ENCODE measurements around the gene ATXN1. TPM values are rescaled to one million over a fixed set of nuclear protein-coding genes. Genes with fewer than 3 reads are reported as not detected.

The ATXN1 gene
- total RNA-seq, 1 donor from 2014 or later: 107 TPM

DNA sequence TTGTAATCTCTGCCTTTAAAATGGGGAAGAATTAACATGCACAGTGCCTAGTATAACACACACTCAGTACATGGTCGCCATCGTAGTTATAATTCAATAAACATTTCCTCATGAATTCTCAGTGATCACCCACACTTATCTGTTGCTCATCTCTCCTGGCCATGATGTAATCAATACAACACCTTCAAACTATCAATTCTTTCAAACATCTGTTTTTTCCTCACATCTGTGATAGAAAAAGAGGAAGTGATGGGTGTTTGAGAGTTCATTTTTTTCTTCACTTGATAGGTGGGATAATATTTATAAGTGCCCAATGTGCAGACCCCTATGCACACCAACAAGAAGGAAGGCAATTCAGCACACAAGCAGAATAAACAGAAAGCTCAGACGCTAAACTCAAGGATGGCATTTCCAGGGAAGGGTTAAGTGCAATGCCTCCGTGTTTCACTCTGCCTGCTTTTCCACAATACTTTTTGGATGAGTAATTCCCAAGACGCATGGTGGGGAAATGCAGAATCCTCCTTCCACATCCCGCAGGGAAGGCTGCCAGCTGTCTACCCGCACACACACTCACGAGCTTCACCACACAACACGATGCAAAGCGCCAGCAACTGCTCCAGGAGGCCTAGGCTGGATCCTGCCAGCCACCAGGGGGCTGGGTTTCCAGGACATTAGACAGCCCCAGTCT is 422.5 kb downstream of the ATXN1 start:
- H3K4me3 Mint-ChIP-seq: no peak overlapping the region
- H3K36me3 Mint-ChIP-seq (ENCODE audit: low read depth): peaks cover 10% of the 10 kb centered on the region
- DNase-seq (ENCODE audit: low spot score): no peak
- H3K27me3 Mint-ChIP-seq (ENCODE audit: insufficient read depth): no peaks in the 10 kb centered on the region
- intact Hi-C loops (cut with micrococcal nuclease): no loop called here
- H3K9me3 Mint-ChIP-seq: no peaks in the 10 kb centered on the region
- H3K4me1 Mint-ChIP-seq (ENCODE audit: low read depth): peaks cover 17% of the 10 kb centered on the region
- H3K27ac Mint-ChIP-seq: no peak overlapping the region

DNA sequence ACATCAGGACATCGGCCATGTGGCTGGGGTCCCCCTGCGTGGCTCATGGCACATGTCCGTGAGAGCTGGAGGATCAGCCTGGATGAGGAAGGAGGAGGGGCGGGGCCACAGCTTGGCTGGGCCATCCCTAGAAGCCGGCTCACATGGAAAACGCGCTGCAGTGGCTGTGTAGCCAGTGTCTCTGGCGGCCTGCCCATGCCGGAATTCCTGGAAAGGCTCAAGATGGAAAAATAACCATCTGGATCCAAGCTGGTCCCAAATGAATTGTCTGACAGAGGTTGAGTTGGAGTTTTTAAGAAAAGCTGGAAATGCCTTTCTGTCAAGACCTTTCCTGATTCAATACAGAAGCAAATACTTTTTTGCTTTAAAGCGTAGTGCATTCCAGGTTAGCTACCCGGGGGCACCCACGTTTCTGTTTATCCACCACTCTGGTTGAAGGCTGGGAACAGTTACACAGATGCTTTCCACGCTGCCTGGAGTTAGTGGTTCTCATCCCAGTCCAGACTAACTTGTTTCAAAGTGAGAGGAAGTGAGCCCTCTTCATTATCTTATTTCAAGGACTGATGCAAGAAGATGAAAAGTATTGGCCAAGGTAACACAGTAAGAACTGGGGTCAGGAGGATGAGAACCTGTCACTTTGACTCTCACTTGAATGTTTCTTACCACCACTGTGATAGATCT is 423.8 kb downstream of the ATXN1 start:
- Mint-ChIP-seq H3K4me3 (no peak overlapping the region), H3K9me3 (no peaks in the 10 kb centered on the region), H3K36me3 (ENCODE audit: low read depth) (peaks cover 10% of the 10 kb centered on the region), H3K4me1 (ENCODE audit: low read depth) (peaks cover 13% of the 10 kb centered on the region), H3K27me3 (ENCODE audit: insufficient read depth) (no peaks in the 10 kb centered on the region), H3K27ac (no peak overlapping the region)
- no peak for DNase-seq (ENCODE audit: low spot score)
- intact Hi-C loops (cut with micrococcal nuclease): no loop called here

GRCh38 chr6:16336911-16337294 is 424.4 kb downstream of the ATXN1 start:
- Mint-ChIP-seq H3K4me1 (ENCODE audit: low read depth) (peaks cover 12% of the 10 kb centered on the region), H3K27ac (no peak overlapping the region), H3K27me3 (ENCODE audit: insufficient read depth) (no peaks in the 10 kb centered on the region), H3K36me3 (ENCODE audit: low read depth) (peaks cover 10% of the 10 kb centered on the region), H3K4me3 (no peak overlapping the region), H3K9me3 (no peaks in the 10 kb centered on the region)
- DNase-seq (ENCODE audit: low spot score): no peak
- intact Hi-C loops (cut with micrococcal nuclease): no loop called here

DNA sequence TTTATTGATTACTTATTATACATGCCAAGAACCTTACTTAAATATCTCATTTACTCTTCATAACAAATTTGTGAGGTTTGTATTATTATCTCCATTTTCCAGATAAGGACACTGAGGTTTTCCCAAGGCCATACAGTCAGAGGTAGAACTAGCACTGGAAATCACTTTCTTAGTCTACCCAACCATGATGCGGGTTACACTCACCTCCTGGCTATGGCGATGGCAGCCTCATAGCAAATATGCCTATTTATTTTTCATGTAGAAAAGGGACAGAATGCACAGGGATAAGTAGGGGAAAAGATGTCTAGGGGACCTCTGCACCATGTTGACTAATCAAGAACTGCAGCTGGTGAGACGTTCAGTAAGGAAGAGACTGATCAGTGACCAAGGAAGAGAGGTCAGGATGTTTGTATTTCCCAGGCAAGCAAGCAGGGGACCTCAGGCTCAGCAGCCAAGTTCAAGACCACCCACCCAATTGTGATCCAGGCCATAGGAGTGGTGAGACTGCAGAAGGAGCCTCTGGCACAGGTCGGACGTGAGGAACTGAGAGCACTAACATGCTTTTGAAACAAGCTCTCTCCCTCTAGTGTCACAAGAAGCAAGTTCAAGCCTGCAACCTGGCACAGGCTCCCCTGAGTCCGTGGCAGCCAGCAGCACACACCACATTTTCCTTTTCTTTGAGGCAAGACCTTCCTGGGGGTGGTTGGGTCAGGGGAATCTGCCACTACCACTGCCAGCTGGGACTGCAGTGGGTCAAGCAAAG is 425.0 kb downstream of the ATXN1 start:
- no peak overlapping the region for H3K4me3 Mint-ChIP-seq
- intact Hi-C loops (cut with micrococcal nuclease): no loop called here
- no peaks in the 10 kb centered on the region for H3K9me3 Mint-ChIP-seq
- no peak overlapping the region for H3K27ac Mint-ChIP-seq
- H3K4me1 Mint-ChIP-seq (ENCODE audit: low read depth): peaks cover 12% of the 10 kb centered on the region
- H3K27me3 Mint-ChIP-seq (ENCODE audit: insufficient read depth): no peaks in the 10 kb centered on the region
- DNase-seq (ENCODE audit: low spot score): no peak
- H3K36me3 Mint-ChIP-seq (ENCODE audit: low read depth): peaks cover 10% of the 10 kb centered on the region

GRCh38 chr6:16335176-16335575 is 426.1 kb downstream of the ATXN1 start:
- Mint-ChIP-seq H3K27me3 (ENCODE audit: insufficient read depth) (no peaks in the 10 kb centered on the region), H3K4me3 (no peak overlapping the region), H3K4me1 (ENCODE audit: low read depth) (peaks cover 12% of the 10 kb centered on the region), H3K36me3 (ENCODE audit: low read depth) (peaks cover 10% of the 10 kb centered on the region), H3K9me3 (no peaks in the 10 kb centered on the region), H3K27ac (no peak overlapping the region)
- no peak for DNase-seq (ENCODE audit: low spot score)
- intact Hi-C loops (cut with micrococcal nuclease): no loop called here

DNA sequence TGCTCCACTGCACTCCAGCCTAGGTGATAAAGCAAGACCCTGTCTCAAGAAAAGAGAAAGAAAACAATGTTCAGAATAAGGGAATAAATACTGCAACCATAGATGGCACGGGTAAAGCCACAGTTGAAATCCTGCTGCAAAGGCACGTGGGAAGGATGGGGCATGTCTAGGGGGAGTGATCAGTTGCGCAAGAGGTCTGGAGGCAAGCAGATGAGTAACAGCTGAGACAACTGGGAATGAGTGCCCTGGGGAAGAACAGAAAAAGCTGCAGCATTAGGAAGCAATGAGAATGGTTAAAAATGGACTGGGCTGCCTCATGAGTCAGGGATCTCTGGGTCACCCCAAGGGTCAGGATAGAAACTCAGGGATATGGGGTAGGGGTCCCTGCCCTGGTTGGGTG is 426.6 kb downstream of the ATXN1 start:
- Mint-ChIP-seq H3K9me3 (no peaks in the 10 kb centered on the region), H3K4me3 (no peak overlapping the region), H3K27me3 (ENCODE audit: insufficient read depth) (no peaks in the 10 kb centered on the region), H3K27ac (peak overlapping the region; percentile 19), H3K4me1 (ENCODE audit: low read depth) (peaks cover 12% of the 10 kb centered on the region), H3K36me3 (ENCODE audit: low read depth) (peaks cover 10% of the 10 kb centered on the region)
- intact Hi-C loops (cut with micrococcal nuclease): loop anchor here (5.0 kb wide), 4 partner anchors 258 to 683 kb away; no protein-coding TSS in a partner anchor
- DNase-seq (ENCODE audit: low spot score): no peak

GRCh38 chr6:16333580-16333979 is 427.7 kb downstream of the ATXN1 start:
- peaks cover 13% of the 10 kb centered on the region for H3K36me3 Mint-ChIP-seq (ENCODE audit: low read depth)
- intact Hi-C loops (cut with micrococcal nuclease): loop anchor here (2.0 to 5.0 kb wide), 5 partner anchors 17 to 684 kb away; no protein-coding TSS in a partner anchor
- H3K4me1 Mint-ChIP-seq (ENCODE audit: low read depth): peaks cover 18% of the 10 kb centered on the region
- H3K4me3 Mint-ChIP-seq: no peak overlapping the region
- no peaks in the 10 kb centered on the region for H3K9me3 Mint-ChIP-seq
- no peak for DNase-seq (ENCODE audit: low spot score)
- H3K27ac Mint-ChIP-seq: peak overlapping the region; percentile 2
- H3K27me3 Mint-ChIP-seq (ENCODE audit: insufficient read depth): no peaks in the 10 kb centered on the region

DNA sequence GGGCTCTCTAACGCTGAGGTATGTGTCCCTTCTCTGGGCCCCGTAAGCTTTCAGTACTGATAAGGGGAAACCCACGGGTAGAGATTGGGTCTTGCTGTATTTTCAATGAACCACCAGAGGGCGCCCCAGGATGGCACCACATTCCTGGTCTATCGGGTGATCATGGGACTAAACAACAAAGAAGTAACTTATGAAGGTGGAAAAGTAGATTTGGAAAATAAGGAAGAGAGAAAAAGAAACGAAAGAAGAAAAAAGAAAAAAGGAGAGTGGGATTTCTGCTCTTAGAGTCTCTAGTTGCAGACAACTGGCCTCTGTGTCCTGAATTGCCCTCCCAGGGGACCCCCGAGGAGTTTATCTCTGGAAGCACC is 429.1 kb downstream of the ATXN1 start:
- H3K27ac Mint-ChIP-seq: no peak overlapping the region
- intact Hi-C loops (cut with micrococcal nuclease): loop anchor here (1.0 to 5.0 kb wide), 14 partner anchors 15 to 754 kb away; no protein-coding TSS in a partner anchor
- no peak overlapping the region for H3K4me3 Mint-ChIP-seq
- H3K27me3 Mint-ChIP-seq (ENCODE audit: insufficient read depth): no peaks in the 10 kb centered on the region
- H3K4me1 Mint-ChIP-seq (ENCODE audit: low read depth): peaks cover 18% of the 10 kb centered on the region
- H3K9me3 Mint-ChIP-seq: no peaks in the 10 kb centered on the region
- H3K36me3 Mint-ChIP-seq (ENCODE audit: low read depth): peaks cover 14% of the 10 kb centered on the region
- peak; percentile 74 for DNase-seq (ENCODE audit: low spot score)

DNA sequence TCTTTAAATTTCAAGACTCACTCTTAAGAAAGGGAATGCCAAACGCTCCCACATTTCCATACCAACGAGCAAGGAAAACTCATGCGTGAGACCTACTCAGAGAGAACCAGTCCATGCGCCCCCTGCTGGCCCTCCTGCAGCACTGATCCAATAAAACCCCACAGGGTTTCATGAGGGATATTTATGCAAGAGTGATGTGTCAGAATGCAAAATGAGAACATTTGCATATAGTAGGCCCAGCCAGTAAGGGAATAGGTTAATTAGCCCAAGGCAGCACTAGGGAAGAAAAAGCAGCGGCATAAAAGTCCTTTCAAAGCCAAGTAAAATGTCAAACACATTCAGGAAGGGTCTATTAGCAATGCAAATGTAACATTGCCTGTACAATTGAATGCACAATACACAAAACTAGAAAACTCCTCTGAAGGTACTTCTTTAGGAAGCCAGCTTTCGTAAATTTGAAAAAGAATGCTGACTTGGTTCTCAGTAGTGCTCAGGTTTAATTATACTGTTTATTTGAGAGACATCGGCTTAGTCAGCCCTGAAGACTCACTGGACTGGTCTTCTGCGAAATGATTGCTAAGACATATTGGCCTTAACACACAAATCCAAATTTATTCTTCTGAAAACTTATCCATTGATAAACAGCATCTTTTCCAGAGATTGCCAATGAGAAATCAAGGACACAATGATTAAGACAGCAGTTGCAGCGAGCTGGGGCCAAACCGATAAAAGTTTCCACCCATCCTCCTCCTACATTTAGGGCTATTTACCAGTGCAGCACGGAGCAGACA is 429.7 kb downstream of the ATXN1 start:
- Mint-ChIP-seq H3K9me3 (no peaks in the 10 kb centered on the region), H3K36me3 (ENCODE audit: low read depth) (peaks cover 17% of the 10 kb centered on the region), H3K27ac (no peak overlapping the region), H3K4me1 (ENCODE audit: low read depth) (peaks cover 18% of the 10 kb centered on the region), H3K4me3 (no peak overlapping the region), H3K27me3 (ENCODE audit: insufficient read depth) (no peaks in the 10 kb centered on the region)
- peak; percentile 36 for DNase-seq (ENCODE audit: low spot score)
- intact Hi-C loops (cut with micrococcal nuclease): loop anchor here (1.0 to 5.0 kb wide), 16 partner anchors 9 to 755 kb away; no protein-coding TSS in a partner anchor

DNA sequence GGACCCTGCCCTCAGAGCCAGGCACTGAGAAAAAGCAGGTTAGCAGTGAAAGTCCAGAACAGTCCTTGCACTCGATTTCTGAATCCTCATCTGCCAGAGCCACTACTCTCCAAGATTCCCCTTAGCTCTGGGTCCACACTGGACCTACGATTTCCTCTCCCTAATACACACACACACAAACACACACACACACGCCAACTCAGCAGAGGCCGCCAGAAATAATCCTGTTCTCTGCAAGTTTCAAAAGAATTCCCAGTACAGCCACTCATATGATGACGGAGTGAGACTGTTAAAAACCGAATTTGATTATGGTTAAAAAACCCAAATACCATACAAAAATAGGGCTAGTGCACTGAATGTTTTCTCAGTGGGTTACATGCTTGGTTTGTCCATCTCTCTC is 432.0 kb downstream of the ATXN1 start:
- H3K4me3 Mint-ChIP-seq: no peak overlapping the region
- H3K4me1 Mint-ChIP-seq (ENCODE audit: low read depth): peaks cover 28% of the 10 kb centered on the region
- H3K36me3 Mint-ChIP-seq (ENCODE audit: low read depth): peaks cover 30% of the 10 kb centered on the region
- no peak for DNase-seq (ENCODE audit: low spot score)
- no peaks in the 10 kb centered on the region for H3K9me3 Mint-ChIP-seq
- H3K27ac Mint-ChIP-seq: no peak overlapping the region
- H3K27me3 Mint-ChIP-seq (ENCODE audit: insufficient read depth): no peaks in the 10 kb centered on the region
- intact Hi-C loops (cut with micrococcal nuclease): loop anchor here (10.0 kb wide), 1 partner anchor 1376 kb away; the partner anchor contains the start of gene NUP153

GRCh38 chr6:16327777-16328325 is 433.4 kb downstream of the ATXN1 start:
- H3K4me1 Mint-ChIP-seq (ENCODE audit: low read depth): peaks cover 38% of the 10 kb centered on the region
- no peak overlapping the region for H3K27ac Mint-ChIP-seq
- no peak overlapping the region for H3K4me3 Mint-ChIP-seq

More at GRCh38 chr6:16327777-16328325, 433.4 kb downstream of the ATXN1 start:
- H3K36me3 Mint-ChIP-seq (ENCODE audit: low read depth): peaks cover 30% of the 10 kb centered on the region
- no peaks in the 10 kb centered on the region for H3K27me3 Mint-ChIP-seq (ENCODE audit: insufficient read depth)
- intact Hi-C loops (cut with micrococcal nuclease): loop anchor here (10.0 kb wide), 1 partner anchor 1377 kb away; the partner anchor contains the start of gene NUP153
- no peaks in the 10 kb centered on the region for H3K9me3 Mint-ChIP-seq
- no peak for DNase-seq (ENCODE audit: low spot score)

Data from activated T-helper 1 cell treated with anti-CD3 and anti-CD28 coated beads, Interleukin-12 subunit alpha, Interleukin-12 subunit beta, Interleukin-2, Interleukin-4 antibody, amounts not matched to agents 30 ng/mL and 10 ng/mL and 1 ng/mL, durations not matched to agents 14 hours and 24 hours and 36 hours (primary cell).